Body of pancreas (tissue), 4 donors: ENCODE data around the gene SEC22C. TPM values are rescaled to one million over a fixed set of nuclear protein-coding genes. Genes with fewer than 3 reads are reported as not detected.

ENCODE experiments used
- ATAC-seq: fragments of 150-250 bp; one replicate; pipeline ENCODE4 v1.9.1; 2016
- DNase-seq, 4 donors: peaks; one replicate each; pipeline ENCODE4 v3.0.0-alpha.2; 2019
- H3K27ac ChIP-seq, 4 donors: fragments of 200-600 bp; sonication (generic); 1 replicate in 3 of 4; 2 replicates in 1 of 4; pipeline versions ENCODE4 v1.5.1 to v1.6.1; 2016 to 2019; ENCODE audit warnings: mild to moderate bottlenecking in 1 of 4, mixed read lengths in 1 of 4, moderate library complexity in 1 of 4
- H3K27me3 ChIP-seq, 2 donors: fragments of 200-600 bp; sonication (generic); one replicate each; pipeline ENCODE4 v1.6.0; 2016; ENCODE audit warnings: mild to moderate bottlenecking in 1 of 2
- H3K36me3 ChIP-seq, 2 donors: fragments of 200-600 bp; sonication (generic); replicated peaks in 1 of 2; 2 replicates each; pipeline ENCODE4 v1.5.1; 2016; ENCODE audit warnings: low read depth in 2 of 2; ENCODE audit not compliant: insufficient read depth in 1 of 2
- H3K4me1 ChIP-seq: fragments of 200-600 bp; sonication (generic); one replicate; pipeline ENCODE4 v1.6.0; 2016
- H3K4me3 ChIP-seq, 2 donors: fragments of 200-600 bp; sonication (generic); 1 replicate in 1 of 2; 2 replicates in 1 of 2; pipeline ENCODE4 v1.5.1; 2016 to 2019
- H3K9me3 ChIP-seq, 3 donors: fragments of 200-600 bp; sonication (generic); 1 replicate in 2 of 3; 2 replicates in 1 of 3; pipeline ENCODE4 v1.5.1; 2016
- CTCF ChIP-seq, 7 experiments: fragments of 450-650 bp in 4 of 7; fragments of 200-600 bp in 3 of 7; sonication (generic) in 3 of 7; IDR thresholded peaks; one replicate each; pipeline ENCODE4 v1.5.1; 2016 to 2019; ENCODE audit warnings: antibody characterized with exemption in 7 of 7
- POLR2A ChIP-seq, 3 donors: fragments of 450-650 bp; IDR thresholded peaks; one replicate each; pipeline ENCODE4 v1.6.1; 2016; ENCODE audit warnings: antibody characterized with exemption in 3 of 3, mild to moderate bottlenecking in 2 of 3
- WGBS, 2 donors: methylation state at CpG; one replicate each; pipeline ENCODE4 v1.1.5; 2017; 5-methylcytosine and 5-hydroxymethylcytosine counted together
- intact Hi-C: fragments of 100-400 bp; cut with DNase I; formaldehyde crosslinking; loops from one replicate; pipeline ENCODE4 v1.15.1; 2023
- total RNA-seq, 2 donors: library from RNA; depleted of rRNA; stranded (reverse); fragments of >200 nt; gene quantifications; one replicate each; pipeline ENCODE4 v1.1.0, GENCODE V29; 2016

Gene SEC22C
- total RNA-seq, 2 donors from 2014 or later, result 23.1 to 30.9 TPM

GRCh38 chr3:42537350-42537749 lies 44.4 kb downstream of the SEC22C start:
- peaks cover 13% of the 10 kb centered on the region for H3K4me1 ChIP-seq
- H3K4me3 ChIP-seq, result no peak overlapping the region
- TF ChIP-seq POLR2A (IDR thresholded peaks at IDR 0.05), result no peak
- TF ChIP-seq CTCF (IDR thresholded peaks at IDR 0.05), result no peak
- DNase-seq (no peak), ATAC-seq (no peak)
- H3K27ac ChIP-seq, result no peak overlapping the region
- intact Hi-C loops, result loop anchor here (5.0 to 10.0 kb wide), 2 partner anchors 35 to 313 kb away; partner anchors contain the start of gene VIPR1
- H3K27me3 ChIP-seq, result no peaks in the 10 kb centered on the region
- H3K36me3 ChIP-seq, result no peaks in the 10 kb centered on the region
- H3K9me3 ChIP-seq, result no peaks in the 10 kb centered on the region

GRCh38 chr3:42535981-42536784 lies 45.6 kb downstream of the SEC22C start:
- ATAC-seq (no peak), DNase-seq (peak in 2 of 4 donors; percentile 18 to 33)
- Histone ChIP-seq H3K4me1 (peaks cover 13% of the 10 kb centered on the region), H3K9me3 (no peaks in the 10 kb centered on the region), H3K27ac (no peak overlapping the region), H3K27me3 (no peaks in the 10 kb centered on the region), H3K4me3 (no peak overlapping the region), H3K36me3 (no peaks in the 10 kb centered on the region)
- TF ChIP-seq POLR2A (IDR thresholded peaks at IDR 0.05) (no peak), CTCF (IDR thresholded peaks at IDR 0.05) (peak in 5 of 7 experiments; percentile 23 to 33 (median 30))
- WGBS, 2 donors, result 75 to 82% methylated on average over 11 to 34 of the region's 35 CpGs
- intact Hi-C loops, result loop anchor here (5.0 to 10.0 kb wide), 2 partner anchors 34 to 311 kb away; partner anchors contain the start of gene VIPR1

GRCh38 chr3:42533161-42533897 lies 48.4 kb downstream of the SEC22C start:
- no peak overlapping the region for H3K27ac ChIP-seq

GRCh38 chr3:42532229-42532628 lies 49.5 kb downstream of the SEC22C start:
- H3K27me3 ChIP-seq, result no peaks in the 10 kb centered on the region
- no peaks in the 10 kb centered on the region for H3K9me3 ChIP-seq
- no peak overlapping the region for H3K27ac ChIP-seq
- H3K36me3 ChIP-seq, result no peaks in the 10 kb centered on the region
- intact Hi-C loops, result loop anchor here (10.0 kb wide), 1 partner anchor 307 kb away; no protein-coding TSS in a partner anchor
- TF ChIP-seq CTCF (IDR thresholded peaks at IDR 0.05), result no peak
- TF ChIP-seq POLR2A (IDR thresholded peaks at IDR 0.05), result no peak
- DNase-seq (no peak), ATAC-seq (no peak)
- no peaks in the 10 kb centered on the region for H3K4me1 ChIP-seq
- WGBS, 2 donors, result 85 to 87% methylated on average over 3 to 4 of the region's 4 CpGs
- H3K4me3 ChIP-seq, result no peak overlapping the region

More at GRCh38 chr3:42533161-42533897, 48.4 kb downstream of the SEC22C start:
- WGBS, 2 donors, result 61 to 66% methylated on average over 7 of the region's 7 CpGs
- TF ChIP-seq CTCF (IDR thresholded peaks at IDR 0.05) (no peak), POLR2A (IDR thresholded peaks at IDR 0.05) (no peak)
- H3K9me3 ChIP-seq, result no peaks in the 10 kb centered on the region
- no peak for ATAC-seq
- H3K4me1 ChIP-seq, result no peaks in the 10 kb centered on the region
- H3K4me3 ChIP-seq, result no peak overlapping the region
- intact Hi-C loops, result loop anchor here (10.0 kb wide), 1 partner anchor 309 kb away; no protein-coding TSS in a partner anchor
- DNase-seq, result no peak
- H3K27me3 ChIP-seq, result no peaks in the 10 kb centered on the region
- no peaks in the 10 kb centered on the region for H3K36me3 ChIP-seq
